ENCODE measurements around the gene FAM24A. TPM values are rescaled to one million over a fixed set of nuclear protein-coding genes. Genes with fewer than 3 reads are reported as not detected.
"Not testable (repeated sequence)": the region's sequence is repeated elsewhere in the genome, so short reads cannot be mapped to it uniquely, and the experiment has no call there.

The FAM24A gene
- not detected for total RNA-seq

GRCh38 chr10:122910310-122910709 lies at the start of gene FAM24A:
TSS of gene FAM24A (plus strand) at chr10:122910610. CDS start at chr10:122911635, 1,025 bp downstream.
- H3K36me3 ChIP-seq: no peaks in the 10 kb centered on the region
- intact Hi-C loops (cut with DNase I): no loop called here
- H3K9me3 ChIP-seq: no peaks in the 10 kb centered on the region

GRCh38 chr10:122861711-122862161 lies 48.7 kb upstream of the FAM24A start:
- Histone ChIP-seq H3K27me3 (no peaks in the 10 kb centered on the region), H3K27ac (no peak overlapping the region), H3K4me3 (no peak overlapping the region), H3K9me3 (no peaks in the 10 kb centered on the region), H3K4me1 (no peaks in the 10 kb centered on the region), H3K36me3 (no peaks in the 10 kb centered on the region)
- DNase-seq (ENCODE audit: extremely low spot score in 2 of 2): no peak
- intact Hi-C loops (cut with DNase I): no loop called here
- TF ChIP-seq CTCF (IDR thresholded peaks at IDR 0.05) (no peak), POLR2A (IDR thresholded peaks at IDR 0.05) (no peak), POLR2AphosphoS5 (IDR thresholded peaks at IDR 0.05; ENCODE audit: insufficient read depth in 1 of 2, low read depth in 1 of 2) (no peak)

More at GRCh38 chr10:122910310-122910709, at the start of gene FAM24A:
- DNase-seq (ENCODE audit: extremely low spot score in 2 of 2): no peak
- no peaks in the 10 kb centered on the region for H3K4me1 ChIP-seq
- H3K4me3 ChIP-seq: no peak within 1 kb of the TSS
- H3K27me3 ChIP-seq: no peaks in the 10 kb centered on the region
- TF ChIP-seq CTCF (IDR thresholded peaks at IDR 0.05): no peak
- TF ChIP-seq POLR2AphosphoS5 (IDR thresholded peaks at IDR 0.05; ENCODE audit: insufficient read depth in 1 of 2, low read depth in 1 of 2): no peak
- no peak for TF ChIP-seq POLR2A (IDR thresholded peaks at IDR 0.05)
- H3K27ac ChIP-seq: no peak within 1 kb of the TSS

GRCh38 chr10:122863216-122864193 lies 46.9 kb upstream of the FAM24A start:
- no peak for DNase-seq (ENCODE audit: extremely low spot score in 2 of 2)
- TF ChIP-seq CTCF (IDR thresholded peaks at IDR 0.05) (no peak), POLR2AphosphoS5 (IDR thresholded peaks at IDR 0.05; ENCODE audit: insufficient read depth in 1 of 2, low read depth in 1 of 2) (no peak), POLR2A (IDR thresholded peaks at IDR 0.05) (no peak)
- intact Hi-C loops (cut with DNase I): no loop called here
- H3K27me3 ChIP-seq: no peaks in the 10 kb centered on the region
- no peaks in the 10 kb centered on the region for H3K4me1 ChIP-seq
- no peaks in the 10 kb centered on the region for H3K9me3 ChIP-seq
- no peak overlapping the region for H3K4me3 ChIP-seq
- no peaks in the 10 kb centered on the region for H3K36me3 ChIP-seq
- H3K27ac ChIP-seq: no peak overlapping the region

- H3K36me3 ChIP-seq: no peaks in the 10 kb centered on the region
- no peaks in the 10 kb centered on the region for H3K9me3 ChIP-seq
- no peaks in the 10 kb centered on the region for H3K4me1 ChIP-seq
- no peaks in the 10 kb centered on the region for H3K27me3 ChIP-seq
- H3K27ac ChIP-seq: no peak overlapping the region
- DNase-seq (ENCODE audit: extremely low spot score in 2 of 2): no peak
- intact Hi-C loops (cut with DNase I): no loop called here
- TF ChIP-seq POLR2AphosphoS5 (IDR thresholded peaks at IDR 0.05; ENCODE audit: insufficient read depth in 1 of 2, low read depth in 1 of 2) (no peak), CTCF (IDR thresholded peaks at IDR 0.05) (no peak), POLR2A (IDR thresholded peaks at IDR 0.05) (no peak)
- H3K4me3 ChIP-seq: no peak overlapping the region
Observed at GRCh38 chr10:122864194-122864592, 46.2 kb upstream of the FAM24A start.

GRCh38 chr10:122864901-122865300 lies 45.5 kb upstream of the FAM24A start:
- Histone ChIP-seq H3K27ac (no peak overlapping the region), H3K9me3 (no peaks in the 10 kb centered on the region), H3K27me3 (no peaks in the 10 kb centered on the region), H3K4me3 (no peak overlapping the region), H3K4me1 (no peaks in the 10 kb centered on the region), H3K36me3 (no peaks in the 10 kb centered on the region)
- TF ChIP-seq POLR2A (IDR thresholded peaks at IDR 0.05) (no peak), CTCF (IDR thresholded peaks at IDR 0.05) (no peak), POLR2AphosphoS5 (IDR thresholded peaks at IDR 0.05; ENCODE audit: insufficient read depth in 1 of 2, low read depth in 1 of 2) (no peak)
- intact Hi-C loops (cut with DNase I): no loop called here
- no peak for DNase-seq (ENCODE audit: extremely low spot score in 2 of 2)

GRCh38 chr10:122866757-122867482 lies 43.5 kb upstream of the FAM24A start:
- H3K4me1 ChIP-seq; H3K4me3 ChIP-seq; DNase-seq (ENCODE audit: extremely low spot score in 2 of 2); H3K27ac ChIP-seq; H3K9me3 ChIP-seq; H3K36me3 ChIP-seq; intact Hi-C loops (cut with DNase I); H3K27me3 ChIP-seq: not testable (repeated sequence)

GRCh38 chr10:122868768-122869167 lies 41.6 kb upstream of the FAM24A start:
- H3K27me3 ChIP-seq; H3K4me3 ChIP-seq; H3K36me3 ChIP-seq; H3K27ac ChIP-seq; H3K4me1 ChIP-seq; DNase-seq (ENCODE audit: extremely low spot score in 2 of 2); H3K9me3 ChIP-seq; intact Hi-C loops (cut with DNase I): not testable (repeated sequence)
